Measurements from ENCODE around the gene VWCE.

DNA sequence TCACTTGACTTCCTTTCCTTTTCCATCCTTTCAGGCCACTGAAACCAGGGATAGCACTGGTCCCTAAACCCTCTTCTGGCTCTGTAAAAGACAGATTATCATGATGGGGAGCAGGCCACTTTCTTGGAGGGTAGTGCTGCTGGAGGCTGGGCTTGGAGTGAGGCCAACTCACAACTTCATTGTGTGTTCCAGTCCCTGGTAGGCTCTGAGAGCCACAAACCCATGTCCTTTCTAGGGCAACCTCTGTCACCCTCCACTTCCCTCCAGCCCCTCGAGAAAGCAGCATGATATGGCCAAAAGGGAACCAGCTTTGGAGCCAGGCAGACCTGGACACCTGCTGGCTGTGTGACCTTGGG lies 40.2 kb upstream of the VWCE start:
- TF ChIP-seq CHD2 (IDR thresholded peaks at IDR 0.05; ENCODE audit: borderline replicate concordance, low read depth, low read length) (no peak), NFIC (IDR thresholded peaks at IDR 0.05; ENCODE audit: low read depth, low read length) (no peak), POLR2AphosphoS5 (IDR thresholded peaks at IDR 0.05; ENCODE audit: low read length) (no peak), CBFB (IDR thresholded peaks at IDR 0.05; ENCODE audit: low read depth) (no peak), LARP7 (IDR thresholded peaks at IDR 0.05) (no peak), SREBF1 (IDR thresholded peaks at IDR 0.05; ENCODE audit: low read length) (no peak), RELA (IDR thresholded peaks at IDR 0.05; ENCODE audit: borderline replicate concordance, partially characterized antibody) (no peak), CHD4 (IDR thresholded peaks at IDR 0.05) (no peak)
- TF ChIP-seq, protein P1, sequence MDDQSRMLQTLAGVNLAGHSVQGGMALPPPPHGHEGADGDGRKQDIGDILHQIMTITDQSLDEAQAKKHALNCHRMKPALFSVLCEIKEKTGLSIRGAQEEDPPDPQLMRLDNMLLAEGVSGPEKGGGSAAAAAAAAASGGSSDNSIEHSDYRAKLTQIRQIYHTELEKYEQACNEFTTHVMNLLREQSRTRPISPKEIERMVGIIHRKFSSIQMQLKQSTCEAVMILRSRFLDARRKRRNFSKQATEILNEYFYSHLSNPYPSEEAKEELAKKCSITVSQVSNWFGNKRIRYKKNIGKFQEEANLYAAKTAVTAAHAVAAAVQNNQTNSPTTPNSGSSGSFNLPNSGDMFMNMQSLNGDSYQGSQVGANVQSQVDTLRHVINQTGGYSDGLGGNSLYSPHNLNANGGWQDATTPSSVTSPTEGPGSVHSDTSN (IDR thresholded peaks at IDR 0.05; ENCODE audit: insufficient replicate concordance, low read depth, low read length): no peak
- TF ChIP-seq, protein P2, sequence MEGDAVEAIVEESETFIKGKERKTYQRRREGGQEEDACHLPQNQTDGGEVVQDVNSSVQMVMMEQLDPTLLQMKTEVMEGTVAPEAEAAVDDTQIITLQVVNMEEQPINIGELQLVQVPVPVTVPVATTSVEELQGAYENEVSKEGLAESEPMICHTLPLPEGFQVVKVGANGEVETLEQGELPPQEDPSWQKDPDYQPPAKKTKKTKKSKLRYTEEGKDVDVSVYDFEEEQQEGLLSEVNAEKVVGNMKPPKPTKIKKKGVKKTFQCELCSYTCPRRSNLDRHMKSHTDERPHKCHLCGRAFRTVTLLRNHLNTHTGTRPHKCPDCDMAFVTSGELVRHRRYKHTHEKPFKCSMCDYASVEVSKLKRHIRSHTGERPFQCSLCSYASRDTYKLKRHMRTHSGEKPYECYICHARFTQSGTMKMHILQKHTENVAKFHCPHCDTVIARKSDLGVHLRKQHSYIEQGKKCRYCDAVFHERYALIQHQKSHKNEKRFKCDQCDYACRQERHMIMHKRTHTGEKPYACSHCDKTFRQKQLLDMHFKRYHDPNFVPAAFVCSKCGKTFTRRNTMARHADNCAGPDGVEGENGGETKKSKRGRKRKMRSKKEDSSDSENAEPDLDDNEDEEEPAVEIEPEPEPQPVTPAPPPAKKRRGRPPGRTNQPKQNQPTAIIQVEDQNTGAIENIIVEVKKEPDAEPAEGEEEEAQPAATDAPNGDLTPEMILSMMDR (IDR thresholded peaks at IDR 0.05 in 2 of 3, conservative IDR thresholded peaks at IDR 0.05 in 1 of 3; ENCODE audit: control insufficient read depth in 2 of 3, extremely low read depth in 1 of 3, insufficient read depth in 1 of 3, low read depth in 3 of 3, low read length in 3 of 3): no peak
